Myocyte (in vitro differentiated cells): ENCODE data around the gene TRO. TPM values are rescaled to one million over a fixed set of nuclear protein-coding genes. Genes with fewer than 3 reads are reported as not detected.

Experiments
- DNase-seq: peaks from one replicate; pipeline ENCODE4 v3.0.0-alpha.2; 2012; ENCODE audit warnings: low read depth
- total RNA-seq: library from RNA; depleted of rRNA; stranded (reverse); fragments of >200 nt; gene quantifications from 2 replicates; pipeline ENCODE4 v1.2.3, GENCODE V29; 2014

Gene TRO
- total RNA-seq, 1 donor from 2014 or later, result 66.2 TPM

DNA sequence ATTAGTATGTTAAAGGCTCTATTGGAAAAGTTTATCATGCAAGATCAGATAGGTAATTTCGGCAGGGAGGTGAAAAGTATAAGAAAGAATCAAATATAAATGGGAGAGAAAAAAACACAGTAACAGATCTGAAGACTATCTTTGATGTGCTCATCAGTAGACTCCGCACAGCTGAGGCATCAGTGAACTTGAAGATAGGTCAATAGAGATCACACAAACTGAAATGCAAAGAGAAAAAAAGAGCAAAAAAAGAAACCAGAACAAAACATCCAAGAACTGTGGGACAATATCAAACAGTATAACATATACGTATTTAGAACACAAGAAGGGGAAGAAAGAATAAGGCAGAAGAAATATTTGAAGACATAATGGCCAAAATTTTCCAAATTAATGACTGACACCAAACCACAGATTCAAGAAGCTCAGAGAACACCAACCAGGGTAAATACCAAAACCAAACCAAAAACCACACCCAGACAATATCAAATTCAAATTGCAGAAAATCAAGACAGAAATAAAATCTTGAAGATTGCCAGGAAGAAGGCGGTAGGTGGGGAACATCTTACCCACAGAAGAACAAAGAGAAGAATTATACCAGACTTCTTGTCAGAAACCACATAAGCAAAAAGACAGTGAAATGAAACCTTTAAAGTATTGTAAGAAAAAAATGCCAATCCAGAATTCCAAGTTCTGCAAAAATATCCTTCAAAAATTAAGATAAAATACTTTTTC, 44.3 kb downstream of the TRO start:
- DNase-seq, result no peak

DNA sequence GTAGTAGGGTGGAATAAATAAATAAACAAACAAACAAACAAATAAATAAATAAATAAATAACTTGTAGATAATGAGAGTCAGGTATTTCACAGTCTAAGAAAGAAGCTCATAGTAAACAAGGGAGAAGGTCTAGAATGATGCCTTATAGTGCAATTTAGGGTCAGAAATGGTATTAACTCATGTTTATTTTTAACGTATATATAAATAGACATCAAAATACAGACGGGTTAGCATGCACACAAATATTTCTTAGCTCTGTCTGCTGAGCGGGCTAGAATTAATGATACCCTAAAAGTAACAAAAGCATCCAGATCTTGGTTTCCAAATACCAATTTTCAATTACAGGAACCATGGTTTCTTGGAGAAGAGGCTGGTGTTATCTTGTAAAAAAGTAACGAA, 56.8 kb downstream of the TRO start:
- no peak for DNase-seq

DNA sequence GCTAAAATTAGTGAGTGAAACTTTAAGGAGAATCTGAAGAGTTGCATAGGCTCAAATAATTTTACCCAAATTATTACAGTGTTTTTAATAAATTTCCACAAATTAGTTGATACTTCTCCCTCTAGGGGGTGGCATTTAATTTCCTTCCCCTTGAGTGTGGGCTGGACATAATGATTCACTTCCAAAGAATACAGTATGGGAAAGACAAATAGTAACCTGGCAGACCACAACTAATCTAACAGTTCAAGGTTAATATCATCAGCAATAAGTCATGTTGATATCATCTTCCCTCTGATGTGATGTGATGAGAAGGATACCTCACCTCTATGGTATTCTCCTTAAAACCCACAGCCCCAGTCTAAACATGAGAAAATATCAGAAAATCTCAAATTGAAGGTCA, 57.8 kb downstream of the TRO start:
- no peak for DNase-seq

DNA sequence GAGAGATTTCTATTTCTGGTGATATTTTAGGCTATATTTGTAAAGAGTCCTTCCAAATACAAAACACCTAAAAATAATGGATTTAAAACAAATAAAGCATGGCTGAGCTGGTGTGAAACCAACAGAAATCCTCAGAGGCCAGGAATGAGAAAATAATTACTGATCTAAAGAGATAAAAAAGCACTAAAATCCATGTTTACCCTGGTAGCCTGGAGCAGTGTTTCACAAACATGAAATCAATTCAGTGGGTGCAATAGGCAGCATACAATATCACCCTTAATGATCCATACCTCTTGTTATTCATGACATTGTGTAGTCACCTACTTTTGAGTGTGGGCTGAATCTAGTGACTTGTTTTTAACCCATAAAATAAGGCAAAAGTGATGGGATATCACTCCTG, 58.8 kb downstream of the TRO start:
- DNase-seq, result no peak

DNA sequence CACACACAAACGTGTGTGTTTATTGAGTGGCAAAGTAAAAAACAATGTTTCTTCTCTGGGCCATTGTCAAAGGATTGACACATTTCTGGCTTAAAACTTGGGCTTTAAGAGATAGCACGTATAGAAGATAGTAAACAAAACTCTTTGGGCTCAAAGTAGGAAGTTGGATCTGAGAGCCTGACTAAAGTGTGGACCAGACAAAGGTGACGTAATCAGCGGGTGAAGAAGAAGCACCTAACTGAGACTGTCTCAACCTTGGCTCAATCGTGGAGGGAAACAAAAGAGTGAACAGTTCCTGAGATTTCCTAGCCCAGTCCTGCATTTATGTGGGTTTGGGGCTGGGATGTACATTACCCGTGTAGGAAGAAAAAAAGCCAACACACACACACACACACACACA, 59.7 kb downstream of the TRO start:
- no peak for DNase-seq

Other genes starting within 250 kb of the TRO start
- gene ITIH6, start 122.6 kb upstream of the TRO start, total RNA-seq, result not detected in 2 replicates
- gene MAGED2, start 113.1 kb upstream of the TRO start, total RNA-seq, result 551 and 630 TPM in 2 replicates
- 0.16 TPM in 1 of 2 replicates, not detected in the other for gene PFKFB1, start 73.4 kb downstream of the TRO start, total RNA-seq
- 7.8 and 11.2 TPM in 2 replicates for gene APEX2, start 79.5 kb downstream of the TRO start, total RNA-seq
- gene ALAS2, start 110.2 kb downstream of the TRO start, total RNA-seq, result not detected in 2 replicates
- not detected in 2 replicates for gene PAGE2B, start 154.2 kb downstream of the TRO start, total RNA-seq
- gene PAGE2, start 168.2 kb downstream of the TRO start, total RNA-seq, result not detected in 2 replicates